Adrenal gland (tissue), 12 donors: ENCODE data around the gene CCNK. TPM values are rescaled to one million over a fixed set of nuclear protein-coding genes. Genes with fewer than 3 reads are reported as not detected.

Source experiments
- DNase-seq, 7 donors: peaks; one replicate each; pipeline ENCODE4 v3.0.0-alpha.2; 2019 to 2020
- H3K27ac ChIP-seq, 5 donors: fragments of 200-600 bp; sonication (generic) in 4 of 5; 1 replicate in 3 of 5; 2 replicates in 2 of 5; pipeline versions ENCODE4 v1.5.1 to v1.8.0; 2016 to 2020; ENCODE audit warnings: mild to moderate bottlenecking in 1 of 5
- H3K27me3 ChIP-seq: fragments of 200-600 bp; 2 replicates; pipeline ENCODE4 v1.8.0; 2021
- H3K36me3 ChIP-seq, 2 donors: fragments of 200-600 bp; replicated peaks in 1 of 2; 1 replicate in 1 of 2; 2 replicates in 1 of 2; pipeline versions ENCODE4 v1.5.1 to v1.8.0; 2018 to 2022
- H3K4me1 ChIP-seq, 2 donors: fragments of 200-600 bp; replicated peaks in 1 of 2; 1 replicate in 1 of 2; 2 replicates in 1 of 2; pipeline versions ENCODE4 v1.5.1 to v1.8.0; 2018 to 2021
- H3K4me3 ChIP-seq, 4 donors: fragments of 200-600 bp; sonication (generic) in 3 of 4; one replicate each; pipeline ENCODE4 v1.5.1; 2016 to 2018
- H3K9me3 ChIP-seq, 3 donors: fragments of 200-600 bp; sonication (generic) in 1 of 3; replicated peaks in 1 of 3; 1 replicate in 2 of 3; 2 replicates in 1 of 3; pipeline versions ENCODE4 v1.5.1 to v1.8.0; 2016 to 2021
- POLR2A ChIP-seq, 2 donors: fragments of 450-650 bp; IDR thresholded peaks; one replicate each; pipeline ENCODE4 v1.6.1; 2017; ENCODE audit warnings: antibody characterized with exemption in 2 of 2, mild to moderate bottlenecking in 2 of 2, moderate library complexity in 1 of 2
- WGBS, 4 donors: extraction: QIAGEN DNeasy Blood & Tissue Kit in 2 of 4; methylation state at CpG; one replicate each; pipeline versions ENCODE4 v1.1.5 to v1.1.7; 2013 to 2017; 5-methylcytosine and 5-hydroxymethylcytosine counted together
- intact Hi-C, 2 donors: fragments of 100-400 bp; cut with DNase I; formaldehyde crosslinking; loops; one replicate each; pipeline versions ENCODE4 v1.14.1 to v1.15.0; 2022 to 2023
- polyA plus RNA-seq, 3 donors: library from polyadenylated mRNA; stranded (reverse); fragments of 200-250 nt in 2 of 3; fragments of 350-450 nt in 1 of 3; fragmentation: Illumina TruSeq in 1 of 3; extraction: RNeasy Lipid Tissue Mini Kit (QIAGEN cat#74804) in 1 of 3; gene quantifications; one replicate each; pipeline ENCODE4 v1.2.3, GENCODE V29; 2013 to 2014
- total RNA-seq, 9 donors: library from RNA; depleted of rRNA in 4 of 9; stranded (reverse); fragments of >200 nt in 4 of 9; fragments of 120-200 nt in 1 of 9; fragmentation: NEBNext Ultra II Directional in 1 of 9; extraction: Animal tissue kit (Norgen Biotek cat#: 25700) in 1 of 9; gene quantifications; one replicate each; pipeline versions ENCODE4 v1.1.0 to v1.2.4, GENCODE V29; 2013 to 2023
- TF ChIP-seq, protein P1 (sequence below), 6 experiments: fragments of 450-650 bp in 4 of 6; fragments of 200-600 bp in 2 of 6; sonication (generic) in 1 of 6; IDR thresholded peaks; 1 replicate in 5 of 6; 2 replicates in 1 of 6; pipeline versions ENCODE4 v1.5.1 to v1.8.0; 2016 to 2021; ENCODE audit warnings: antibody characterized with exemption in 6 of 6, mild to moderate bottlenecking in 2 of 6, moderate library complexity in 1 of 6
- donor health status: healthy with polysubstance abuse.
- donor health status: Bipolar disorder and iron deficiency.
- donor health status: DM: yes; HTN: yes; CAD: no.
- donor health status: DM: no; HTN: no; CAD: no.
- donor health status: DM: no; HTN: no; CAD: no.
- donor health status: DM: yes; HTN: yes; CAD: no.

CCNK gene
- total and polyA plus RNA-seq, 12 donors = 9.9 to 44.3 (median 20.2) TPM

DNA sequence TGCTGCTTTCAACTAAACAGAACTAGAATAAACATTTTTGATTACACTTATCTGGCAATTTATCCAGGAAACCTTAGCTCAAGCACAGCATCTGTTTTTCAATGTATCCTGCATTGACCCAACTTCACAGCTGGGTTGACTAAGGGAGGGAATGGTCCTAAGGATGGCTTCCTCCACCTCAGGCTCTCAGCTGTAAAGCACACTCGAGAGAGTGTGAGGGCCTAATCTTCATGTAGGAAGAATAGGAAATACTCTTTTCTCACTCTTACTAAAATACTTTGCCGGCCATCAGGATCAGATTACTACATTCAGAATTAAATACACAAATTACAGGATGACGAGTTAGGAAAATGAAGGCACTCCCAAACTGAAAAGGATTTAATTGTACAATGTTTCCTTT lies 7.8 kb upstream of the CCNK start:
- Histone ChIP-seq H3K4me1 (peaks cover 0 to 32% of the 10 kb centered on the region in 2 donors), H3K9me3 (no peaks in the 10 kb centered on the region), H3K36me3 (no peaks in the 10 kb centered on the region), H3K4me3 (no peak overlapping the region), H3K27ac (no peak overlapping the region), H3K27me3 (no peaks in the 10 kb centered on the region)
- no peak for DNase-seq
- 81 to 90% (median 82%) methylated on average over 3 of the region's 3 CpGs for WGBS, 4 donors
- intact Hi-C loops = no loop called here
- TF ChIP-seq, protein P1, sequence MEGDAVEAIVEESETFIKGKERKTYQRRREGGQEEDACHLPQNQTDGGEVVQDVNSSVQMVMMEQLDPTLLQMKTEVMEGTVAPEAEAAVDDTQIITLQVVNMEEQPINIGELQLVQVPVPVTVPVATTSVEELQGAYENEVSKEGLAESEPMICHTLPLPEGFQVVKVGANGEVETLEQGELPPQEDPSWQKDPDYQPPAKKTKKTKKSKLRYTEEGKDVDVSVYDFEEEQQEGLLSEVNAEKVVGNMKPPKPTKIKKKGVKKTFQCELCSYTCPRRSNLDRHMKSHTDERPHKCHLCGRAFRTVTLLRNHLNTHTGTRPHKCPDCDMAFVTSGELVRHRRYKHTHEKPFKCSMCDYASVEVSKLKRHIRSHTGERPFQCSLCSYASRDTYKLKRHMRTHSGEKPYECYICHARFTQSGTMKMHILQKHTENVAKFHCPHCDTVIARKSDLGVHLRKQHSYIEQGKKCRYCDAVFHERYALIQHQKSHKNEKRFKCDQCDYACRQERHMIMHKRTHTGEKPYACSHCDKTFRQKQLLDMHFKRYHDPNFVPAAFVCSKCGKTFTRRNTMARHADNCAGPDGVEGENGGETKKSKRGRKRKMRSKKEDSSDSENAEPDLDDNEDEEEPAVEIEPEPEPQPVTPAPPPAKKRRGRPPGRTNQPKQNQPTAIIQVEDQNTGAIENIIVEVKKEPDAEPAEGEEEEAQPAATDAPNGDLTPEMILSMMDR (IDR thresholded peaks at IDR 0.05) = no peak
- TF ChIP-seq POLR2A (IDR thresholded peaks at IDR 0.05) = no peak

DNA sequence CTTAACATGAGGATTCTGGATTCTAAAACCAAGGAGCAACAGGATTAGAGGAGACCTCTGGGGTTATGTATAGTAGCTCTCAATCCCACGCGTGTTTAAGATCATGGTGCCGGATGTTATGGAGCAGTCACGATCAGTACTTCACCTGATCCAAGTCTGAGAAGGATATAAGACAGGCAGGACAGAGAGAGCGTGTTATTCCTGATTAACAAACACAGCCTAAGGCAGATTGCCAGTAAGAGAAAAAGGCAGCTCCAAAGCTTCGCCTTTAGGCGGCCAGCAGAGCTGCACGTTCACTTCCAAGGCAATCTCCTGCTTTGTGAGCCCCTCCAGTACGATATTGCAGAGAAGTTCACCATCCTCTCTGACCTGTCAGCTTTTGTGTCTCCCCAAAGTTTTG lies 6.0 kb upstream of the CCNK start:
- H3K4me1 ChIP-seq = peaks cover 8 to 45% of the 10 kb centered on the region in 2 donors
- no peak overlapping the region for H3K27ac ChIP-seq

DNA sequence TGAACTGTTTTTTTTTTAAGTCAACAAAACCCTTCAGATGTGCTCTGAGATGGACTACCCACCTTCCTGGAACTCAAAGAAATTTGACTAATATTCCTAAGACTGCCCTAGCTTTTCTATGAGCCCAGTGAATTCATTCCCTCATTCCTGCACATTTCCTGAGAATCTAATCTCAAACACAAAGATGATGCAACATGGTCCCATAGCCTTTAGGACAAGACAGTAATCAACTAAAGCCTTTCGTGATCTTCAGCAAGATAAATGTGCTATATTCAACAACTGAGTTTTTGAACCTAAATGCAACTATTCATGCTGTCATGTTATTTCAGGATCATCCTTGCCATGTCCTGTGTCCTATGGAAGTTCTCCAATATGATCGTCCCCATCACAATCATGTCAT lies 5.5 kb upstream of the CCNK start:
- 69 to 82% (median 80%) methylated on average over 2 of the region's 2 CpGs for WGBS, 4 donors

More for the DNA sequence above, 6.0 kb upstream of the CCNK start:
- TF ChIP-seq POLR2A (IDR thresholded peaks at IDR 0.05) = no peak
- TF ChIP-seq, protein P1 (IDR thresholded peaks at IDR 0.05) = no peak
- Histone ChIP-seq H3K9me3 (no peaks in the 10 kb centered on the region), H3K36me3 (no peaks in the 10 kb centered on the region), H3K27me3 (no peaks in the 10 kb centered on the region), H3K4me3 (no peak overlapping the region)
- WGBS, 4 donors = 72 to 82% (median 77%) methylated on average over 9 of the region's 9 CpGs
- intact Hi-C loops = no loop called here
- no peak for DNase-seq

DNA sequence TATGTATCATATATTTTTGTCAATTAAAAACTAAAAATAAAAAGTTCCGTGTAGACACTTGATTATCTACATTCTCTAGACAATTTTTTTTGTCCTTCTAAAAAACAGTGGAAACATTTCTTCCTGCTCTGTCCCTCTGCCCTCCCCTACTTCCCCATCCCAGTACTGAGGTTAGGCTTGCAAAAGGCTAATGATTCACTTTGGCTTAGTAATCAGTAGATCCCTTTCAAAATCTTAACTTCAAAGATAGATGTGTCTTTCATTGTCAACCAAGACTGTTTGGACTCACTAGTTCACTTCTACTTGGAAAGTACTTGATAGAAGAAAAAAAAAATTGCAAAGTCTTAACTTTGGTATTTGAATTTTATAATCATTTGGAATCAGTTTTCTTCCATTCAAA lies 4.3 kb upstream of the CCNK start:
- no peaks in the 10 kb centered on the region for H3K27me3 ChIP-seq
- TF ChIP-seq POLR2A (IDR thresholded peaks at IDR 0.05) = no peak
- TF ChIP-seq, protein P1 (IDR thresholded peaks at IDR 0.05) = no peak
- no peaks in the 10 kb centered on the region for H3K36me3 ChIP-seq
- intact Hi-C loops = no loop called here
- no peak overlapping the region for H3K27ac ChIP-seq
- no peak overlapping the region for H3K4me3 ChIP-seq
- no peaks in the 10 kb centered on the region for H3K9me3 ChIP-seq
- 22 to 50% (median 35%) methylated on average over 1 of the region's 1 CpG for WGBS, 4 donors
- H3K4me1 ChIP-seq = peaks cover 8 to 45% of the 10 kb centered on the region in 2 donors
- peak in 2 of 7 donors; percentile 12 to 24 for DNase-seq

More for the DNA sequence above, 5.5 kb upstream of the CCNK start:
- DNase-seq = no peak
- TF ChIP-seq POLR2A (IDR thresholded peaks at IDR 0.05) = no peak
- TF ChIP-seq, protein P1 (IDR thresholded peaks at IDR 0.05) = no peak
- Histone ChIP-seq H3K27me3 (no peaks in the 10 kb centered on the region), H3K4me1 (peaks cover 8 to 45% of the 10 kb centered on the region in 2 donors), H3K4me3 (no peak overlapping the region), H3K36me3 (no peaks in the 10 kb centered on the region), H3K27ac (no peak overlapping the region), H3K9me3 (no peaks in the 10 kb centered on the region)
- intact Hi-C loops = no loop called here
